ENCODE measurements around the gene MRPL48.

DNA sequence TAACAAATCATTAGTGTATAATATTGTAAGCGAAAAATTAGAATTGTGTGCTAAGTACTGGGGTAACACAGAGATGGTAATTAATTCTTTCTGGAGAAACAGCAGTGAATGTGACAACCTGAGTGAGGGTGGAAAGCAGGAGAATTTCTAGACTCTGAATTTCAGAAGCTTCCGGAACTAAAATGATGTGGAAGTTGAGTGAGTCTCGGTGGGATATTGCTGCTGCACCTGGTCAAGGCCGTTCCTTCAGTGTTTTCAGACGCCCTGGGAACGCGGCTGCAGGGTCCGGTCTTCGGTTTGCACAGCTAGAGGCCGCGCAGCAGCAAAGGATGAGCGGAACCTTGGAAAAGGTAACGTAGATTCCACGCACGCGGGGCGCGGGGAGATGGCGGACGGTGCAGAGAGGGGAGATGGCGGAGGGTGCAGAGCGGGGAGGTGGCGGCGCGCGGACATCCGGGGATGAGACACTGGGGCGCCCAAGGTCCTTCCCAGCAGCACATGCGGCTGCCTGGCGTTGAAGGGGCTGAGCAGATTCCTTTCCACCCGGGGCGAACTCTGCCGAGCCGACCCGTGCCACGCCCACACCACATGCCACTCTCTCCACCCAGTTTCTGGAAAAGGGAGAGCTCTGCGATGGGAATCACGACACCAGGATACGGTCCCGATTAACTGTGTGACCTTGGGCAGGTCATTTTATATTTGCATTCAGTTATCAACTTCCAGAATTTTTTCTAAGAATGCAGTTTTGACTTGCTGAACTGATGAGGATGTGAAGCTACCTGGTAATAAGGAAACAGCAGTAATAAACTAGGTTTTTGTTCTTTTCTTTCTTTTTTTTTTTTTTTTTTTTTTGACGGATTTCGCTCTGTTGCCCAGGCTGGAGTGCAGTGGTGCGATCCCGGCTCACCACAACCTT, at the start of gene MRPL48:
- TF ChIP-seq EZH2 (IDR thresholded peaks at IDR 0.05) (no peak), POLR2AphosphoS5 (IDR thresholded peaks at IDR 0.05; ENCODE audit: low read depth, low read length) (peak; percentile 93), POLR2A (IDR thresholded peaks at IDR 0.05; ENCODE audit: borderline replicate concordance, extremely low read depth, insufficient read depth, insufficient read length) (peak; percentile 75), CEBPB (IDR thresholded peaks at IDR 0.05; ENCODE audit: low read depth) (no peak)
- TF ChIP-seq, protein P1, sequence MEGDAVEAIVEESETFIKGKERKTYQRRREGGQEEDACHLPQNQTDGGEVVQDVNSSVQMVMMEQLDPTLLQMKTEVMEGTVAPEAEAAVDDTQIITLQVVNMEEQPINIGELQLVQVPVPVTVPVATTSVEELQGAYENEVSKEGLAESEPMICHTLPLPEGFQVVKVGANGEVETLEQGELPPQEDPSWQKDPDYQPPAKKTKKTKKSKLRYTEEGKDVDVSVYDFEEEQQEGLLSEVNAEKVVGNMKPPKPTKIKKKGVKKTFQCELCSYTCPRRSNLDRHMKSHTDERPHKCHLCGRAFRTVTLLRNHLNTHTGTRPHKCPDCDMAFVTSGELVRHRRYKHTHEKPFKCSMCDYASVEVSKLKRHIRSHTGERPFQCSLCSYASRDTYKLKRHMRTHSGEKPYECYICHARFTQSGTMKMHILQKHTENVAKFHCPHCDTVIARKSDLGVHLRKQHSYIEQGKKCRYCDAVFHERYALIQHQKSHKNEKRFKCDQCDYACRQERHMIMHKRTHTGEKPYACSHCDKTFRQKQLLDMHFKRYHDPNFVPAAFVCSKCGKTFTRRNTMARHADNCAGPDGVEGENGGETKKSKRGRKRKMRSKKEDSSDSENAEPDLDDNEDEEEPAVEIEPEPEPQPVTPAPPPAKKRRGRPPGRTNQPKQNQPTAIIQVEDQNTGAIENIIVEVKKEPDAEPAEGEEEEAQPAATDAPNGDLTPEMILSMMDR (IDR thresholded peaks at IDR 0.05 in 2 of 3, conservative IDR thresholded peaks at IDR 0.05 in 1 of 3; ENCODE audit: borderline replicate concordance in 1 of 3, insufficient read depth in 1 of 3, low read depth in 2 of 3, low read length in 2 of 3), result no peak
